NCI-H1436 (cell line): ENCODE data around the gene FRMD7.
"Not testable (repeated sequence)": the region's sequence is repeated elsewhere in the genome, so short reads cannot be mapped to it uniquely, and the experiment has no call there.

ENCODE experiments used
- DNase-seq: peaks from one replicate; lab custom pipeline; 2025; lab: John Stamatoyannopoulos, UW

Gene FRMD7

DNA sequence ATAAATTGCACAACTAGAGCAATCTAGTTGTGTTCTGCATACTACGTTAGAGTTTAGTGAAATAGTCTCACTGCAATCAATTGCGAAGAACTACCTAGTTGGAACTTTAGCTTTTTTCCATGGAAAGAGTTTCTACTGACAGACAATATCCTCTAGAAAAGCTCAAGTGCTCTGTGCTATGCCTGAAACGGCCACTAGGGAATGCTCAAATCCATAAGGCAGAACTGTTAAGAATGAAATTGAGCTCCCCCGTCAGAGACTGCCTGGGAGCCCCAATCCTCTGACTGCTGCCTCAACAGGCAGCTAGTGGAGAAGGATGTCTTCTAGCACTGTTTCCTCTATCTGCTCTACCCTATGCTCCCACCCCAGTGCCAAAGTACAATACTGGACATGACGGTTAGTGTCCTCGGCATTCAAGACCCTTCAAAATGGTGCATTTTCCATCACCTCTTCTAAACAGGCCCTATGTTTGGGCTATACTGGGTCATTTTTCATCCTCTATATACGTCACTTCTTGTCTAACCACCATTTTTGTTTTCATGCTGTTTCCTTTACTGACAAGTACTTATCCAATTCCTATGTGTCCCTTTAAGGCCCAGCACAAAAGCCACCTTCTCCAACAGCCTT, 35.3 kb downstream of the FRMD7 start:
- DNase-seq = peak; percentile 68

- DNase-seq = no peak
These were observed 37.2 kb downstream of the FRMD7 start for GRCh38 chrX:132090403-132091159.

DNA sequence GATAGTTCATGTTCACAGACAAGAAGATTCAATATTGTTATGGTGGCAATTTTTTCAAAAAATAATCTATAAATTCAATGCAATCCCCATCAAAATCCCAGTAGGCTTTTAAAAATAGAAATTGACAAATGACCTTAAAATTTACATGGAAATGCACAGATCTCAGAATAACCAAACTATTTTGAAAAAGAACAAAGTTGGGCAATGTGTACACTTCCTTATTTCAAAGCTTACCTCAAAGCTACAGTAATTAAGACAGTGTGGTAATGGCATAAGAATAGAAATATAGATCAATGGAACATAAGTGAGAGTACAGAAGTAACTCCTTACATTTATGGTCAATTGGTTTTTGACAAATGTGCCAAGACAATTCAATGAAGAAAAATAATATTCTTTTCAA, 39.0 kb downstream of the FRMD7 start:
- DNase-seq = no peak

- DNase-seq = no peak
These were observed 41.1 kb downstream of the FRMD7 start for GRCh38 chrX:132086672-132087071.

DNA sequence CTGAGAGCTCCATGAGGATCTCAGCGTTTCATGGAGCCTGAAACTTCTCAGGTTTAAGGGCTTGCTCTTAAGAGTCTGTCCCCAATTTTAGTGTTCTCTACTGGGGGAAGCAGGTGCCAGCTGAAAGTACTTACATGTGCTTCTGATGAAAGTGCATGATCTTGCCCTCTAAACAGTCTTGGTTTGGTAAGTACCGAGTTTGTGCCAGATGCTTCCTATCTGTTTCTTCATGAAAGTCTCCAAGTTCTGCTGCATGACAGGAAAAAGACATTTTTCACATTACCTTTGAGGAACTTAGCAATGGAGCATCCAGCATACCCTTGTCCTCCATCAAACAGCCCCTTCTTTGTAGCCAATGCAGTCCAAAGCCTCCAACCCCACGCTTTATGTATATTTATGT, 42.0 kb downstream of the FRMD7 start:
- no peak for DNase-seq

DNA sequence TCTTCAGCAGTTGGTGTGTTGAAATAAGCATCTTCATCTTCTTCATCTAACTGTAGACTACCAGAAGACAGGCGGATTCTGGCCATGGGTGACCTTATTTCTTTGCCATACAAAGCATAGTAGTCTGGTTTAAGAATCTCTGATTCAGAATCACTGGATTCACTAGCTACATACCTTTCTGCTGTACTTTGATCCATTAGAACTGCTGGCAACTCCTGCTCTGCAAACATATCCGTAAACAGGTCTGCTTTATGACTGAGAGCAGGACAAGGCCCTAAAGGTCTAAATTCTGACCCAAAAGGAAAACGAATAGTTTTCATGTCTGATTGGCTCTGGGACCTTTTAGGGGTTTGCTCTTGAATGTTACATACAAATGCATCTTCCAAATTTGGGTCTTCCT, 49.9 kb downstream of the FRMD7 start:
- no peak for DNase-seq

DNA sequence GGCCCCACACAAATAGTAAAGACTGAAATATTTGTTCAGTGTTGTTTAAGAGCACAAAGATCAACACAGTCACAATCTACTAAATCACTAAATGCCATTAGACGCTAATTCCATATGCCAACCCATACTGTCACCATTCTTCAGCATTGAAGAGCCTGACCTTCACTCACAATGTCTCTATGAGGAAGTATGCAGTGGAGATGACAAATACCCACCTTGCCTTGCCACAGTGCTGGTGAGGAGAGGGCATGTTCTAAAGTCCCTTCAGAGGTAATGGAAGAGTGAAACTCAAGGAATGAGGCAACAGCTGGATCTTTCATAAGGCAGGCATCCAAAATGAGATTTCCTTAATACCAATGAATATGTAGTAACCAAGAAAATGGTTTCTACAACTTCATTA, 50.4 kb downstream of the FRMD7 start:
- DNase-seq = no peak

DNA sequence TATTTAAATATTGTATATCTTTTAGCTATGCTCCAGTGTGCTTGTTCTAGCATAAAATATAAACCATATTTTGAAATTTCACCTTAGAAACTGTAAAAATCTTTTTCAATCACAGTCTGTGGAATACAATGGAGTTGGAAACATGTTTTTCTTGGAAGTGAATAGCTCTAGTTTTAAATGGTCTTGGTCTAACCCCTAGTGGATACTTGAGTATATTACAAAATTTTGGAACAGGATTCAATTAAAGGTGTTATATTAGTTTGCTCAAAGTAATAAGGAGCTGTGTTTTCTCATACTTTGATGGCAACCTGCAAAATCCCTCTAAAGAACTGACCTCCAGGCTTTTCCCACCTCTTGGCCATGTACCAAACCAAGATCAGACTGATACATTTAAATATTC, 56.6 kb downstream of the FRMD7 start:
- no peak for DNase-seq

GRCh38 chrX:132068405-132068804, 59.4 kb downstream of the FRMD7 start:
- DNase-seq = no peak

- DNase-seq = no peak
These were observed 64.0 kb downstream of the FRMD7 start for GRCh38 chrX:132063862-132064261.

DNA sequence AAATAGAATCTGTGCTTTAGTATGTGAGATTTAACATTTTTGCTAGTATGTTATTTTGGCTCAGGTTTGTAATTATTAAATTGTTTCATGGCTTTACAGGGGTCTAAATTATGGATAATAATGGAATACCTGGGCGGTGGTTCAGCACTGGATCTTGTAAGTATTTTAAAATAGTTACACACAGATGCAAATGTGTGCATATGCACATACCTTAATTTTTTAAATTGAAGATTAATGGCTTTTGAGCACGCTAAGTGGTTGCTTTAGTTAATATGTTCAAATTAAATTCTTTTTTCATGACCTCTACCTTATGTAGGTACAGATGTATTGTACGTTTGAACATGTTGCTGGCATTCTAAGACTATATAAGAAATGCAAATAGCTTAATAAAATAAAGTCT, 64.5 kb downstream of the FRMD7 start:
- no peak for DNase-seq

- no peak for DNase-seq
These were observed 67.8 kb downstream of the FRMD7 start for GRCh38 chrX:132059973-132060540.

GRCh38 chrX:132058975-132059374, 68.8 kb downstream of the FRMD7 start:
- DNase-seq = no peak

GRCh38 chrX:132058050-132058449, 69.8 kb downstream of the FRMD7 start:
- DNase-seq = no peak

DNA sequence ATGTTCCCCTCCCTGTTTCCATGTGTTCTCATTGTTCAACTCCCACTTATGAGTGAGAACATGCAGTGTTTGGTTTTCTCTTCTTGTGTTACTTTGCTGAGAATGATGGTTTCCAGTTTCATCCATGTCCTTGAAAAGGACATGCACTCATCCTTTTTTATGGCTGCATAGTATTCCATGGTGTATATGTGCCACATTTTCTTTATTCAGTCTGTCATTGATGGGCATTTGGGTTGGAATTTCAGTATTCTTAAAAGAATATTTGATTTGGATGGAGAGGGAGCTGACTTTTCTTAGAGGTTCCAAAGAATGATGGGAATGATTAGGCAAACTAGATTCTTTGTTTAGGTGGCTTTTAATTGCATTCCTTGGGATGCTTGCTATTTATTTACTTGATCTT, 76.0 kb downstream of the FRMD7 start:
- not testable (repeated sequence) for DNase-seq

DNA sequence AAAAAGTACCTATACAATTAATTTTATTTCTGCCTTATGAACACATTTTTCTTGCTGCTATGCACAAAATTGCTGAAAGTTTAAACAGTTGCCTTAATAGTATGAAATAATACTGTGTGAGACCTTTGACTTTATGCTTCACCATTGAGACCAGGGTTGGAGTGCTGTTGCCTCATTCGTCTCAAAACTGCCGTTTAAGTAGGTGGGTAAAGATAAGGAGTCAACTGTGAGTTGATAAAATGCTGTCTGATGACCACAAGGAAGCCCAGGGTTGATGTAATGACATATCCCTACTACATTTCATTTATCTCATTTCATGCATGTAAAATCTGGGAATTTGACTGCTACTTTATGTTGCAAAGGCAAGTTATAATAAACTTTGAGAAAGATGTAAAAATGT, 81.3 kb downstream of the FRMD7 start:
- DNase-seq = no peak

GRCh38 chrX:132045456-132045855, 82.4 kb downstream of the FRMD7 start:
- DNase-seq = no peak

GRCh38 chrX:132044953-132045352, 82.9 kb downstream of the FRMD7 start:
- no peak for DNase-seq

- no peak for DNase-seq
These were observed 83.8 kb downstream of the FRMD7 start for GRCh38 chrX:132043977-132044376.

DNA sequence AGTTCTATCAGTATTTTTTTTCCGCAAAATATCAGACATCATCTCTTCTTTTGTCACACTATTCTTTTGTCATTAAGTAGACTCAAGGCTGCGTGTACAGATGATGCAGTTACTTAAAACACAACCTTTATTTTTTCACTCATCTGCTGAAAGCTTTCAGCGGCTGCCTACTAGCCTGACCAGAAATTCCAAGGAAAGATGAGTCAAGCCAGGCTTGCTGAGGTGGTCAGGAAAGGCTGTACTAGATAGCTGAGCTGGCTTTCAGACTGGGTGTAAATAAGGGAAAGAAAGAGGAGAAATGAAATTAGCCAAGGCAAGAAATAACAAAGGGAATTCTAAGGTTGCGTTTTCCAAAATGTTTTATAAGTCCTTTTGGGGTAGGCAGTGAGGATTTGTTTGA, 86.8 kb downstream of the FRMD7 start:
- DNase-seq = no peak

DNA sequence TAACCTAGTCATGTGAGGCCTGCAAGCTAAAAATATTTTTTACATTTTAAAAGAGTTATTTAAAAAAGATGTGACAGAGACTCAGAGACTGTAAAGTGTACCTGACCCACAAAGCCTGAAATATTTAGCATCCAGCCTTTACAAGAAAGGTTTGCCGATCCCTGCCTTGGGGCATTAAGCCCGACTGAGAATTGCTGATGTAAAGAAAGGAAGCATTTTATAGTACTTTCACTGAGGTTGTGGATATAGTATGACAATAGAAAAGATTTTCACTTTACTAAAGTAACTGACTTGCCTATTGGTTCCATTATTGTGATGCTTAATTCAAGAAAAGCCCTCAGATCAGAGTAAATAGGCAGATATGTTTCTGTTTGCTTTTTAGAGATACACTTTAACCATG, 87.8 kb downstream of the FRMD7 start:
- no peak for DNase-seq

- no peak for DNase-seq
These were observed 90.3 kb downstream of the FRMD7 start for GRCh38 chrX:132037479-132037993.

- no peak for DNase-seq
These were observed 93.2 kb downstream of the FRMD7 start for GRCh38 chrX:132034648-132035047.
